HG02938 (cell line): ENCODE data around the gene FGFR2.

Source experiments
- ATAC-seq: cut with Tn5 transposase; IDR thresholded peaks from one replicate; pipeline ENCODE4 v1.9.1; 2021; ENCODE audit warnings: mild to moderate bottlenecking, moderate library complexity; ENCODE audit not compliant: unreplicated experiment

FGFR2 gene

GRCh38 chr10:121500701-121501332, 97.4 kb downstream of the FGFR2 start:
- no peak for ATAC-seq

- no peak for ATAC-seq
Observed at GRCh38 chr10:121497513-121498470, 100.5 kb downstream of the FGFR2 start.

GRCh38 chr10:121495719-121496118, 102.5 kb downstream of the FGFR2 start:
- no peak for ATAC-seq

GRCh38 chr10:121494296-121494695, 103.9 kb downstream of the FGFR2 start:
- no peak for ATAC-seq

GRCh38 chr10:121493521-121493920, 104.7 kb downstream of the FGFR2 start:
- ATAC-seq: no peak

GRCh38 chr10:121490871-121491519, 107.2 kb downstream of the FGFR2 start:
- no peak for ATAC-seq

GRCh38 chr10:121485436-121486139, 112.7 kb downstream of the FGFR2 start:
- ATAC-seq: no peak

- no peak for ATAC-seq
Observed at GRCh38 chr10:121484816-121485215, 113.4 kb downstream of the FGFR2 start.

- no peak for ATAC-seq
Observed at GRCh38 chr10:121484401-121484800, 113.8 kb downstream of the FGFR2 start.

- ATAC-seq: no peak
Observed at GRCh38 chr10:121481180-121481579, 117.1 kb downstream of the FGFR2 start.

- no peak for ATAC-seq
Observed at GRCh38 chr10:121478556-121478955, 119.7 kb downstream of the FGFR2 start.

- ATAC-seq: no peak
Observed at GRCh38 chr10:121469797-121470606, 128.2 kb downstream of the FGFR2 start.

GRCh38 chr10:121468726-121469125, 129.5 kb downstream of the FGFR2 start:
- no peak for ATAC-seq

GRCh38 chr10:121466424-121466823, 131.8 kb downstream of the FGFR2 start:
- ATAC-seq: no peak

GRCh38 chr10:121465215-121465614, 133.0 kb downstream of the FGFR2 start:
- ATAC-seq: no peak

- ATAC-seq: no peak
Observed at GRCh38 chr10:121464517-121464916, 133.7 kb downstream of the FGFR2 start.

GRCh38 chr10:121462955-121463354, 135.3 kb downstream of the FGFR2 start:
- no peak for ATAC-seq

GRCh38 chr10:121462281-121462680, 136.0 kb downstream of the FGFR2 start:
- no peak for ATAC-seq

- no peak for ATAC-seq
Observed at GRCh38 chr10:121461307-121461706, 136.9 kb downstream of the FGFR2 start.

- ATAC-seq: no peak
Observed at GRCh38 chr10:121460733-121461132, 137.5 kb downstream of the FGFR2 start.
